ENCODE results near the gene ADAD2. TPM values are rescaled to one million over a fixed set of nuclear protein-coding genes. Genes with fewer than 3 reads are reported as not detected.
A peak's percentile ranks its signal among the peaks of the same experiment; 100 is the strongest.

Gene ADAD2
- total RNA-seq, 2 experiments from 2014 or later, result not detected

GRCh38 chr16:84161037-84161436, 29.9 kb upstream of the ADAD2 start:
- Mint-ChIP-seq H3K4me1 (no peaks in the 10 kb centered on the region), H3K27ac (no peak overlapping the region), H3K9me3 (no peaks in the 10 kb centered on the region), H3K4me3 (no peak overlapping the region), H3K27me3 (peaks cover 43% of the 10 kb centered on the region), H3K36me3 (ENCODE audit: low read depth) (no peaks in the 10 kb centered on the region)
- CTCF ChIA-PET, result interaction anchor here (0.7 to 1.5 kb wide), 2 partner anchors 26 to 887 kb away, joined by 3 to 7 read pairs; partner anchors contain the start of gene TAF1C
- DNase-seq, result no peak
- POLR2A ChIA-PET, result no interaction called here

GRCh38 chr16:84161801-84162200, 29.2 kb upstream of the ADAD2 start:
- peaks cover 42% of the 10 kb centered on the region for H3K27me3 Mint-ChIP-seq
- ChIA-PET CTCF (no interaction called here), POLR2A (no interaction called here)

GRCh38 chr16:84165746-84166145, 25.2 kb upstream of the ADAD2 start:
- H3K27me3 Mint-ChIP-seq, result peaks cover 31% of the 10 kb centered on the region
- no peaks in the 10 kb centered on the region for H3K36me3 Mint-ChIP-seq (ENCODE audit: low read depth)
- no peak overlapping the region for H3K4me3 Mint-ChIP-seq
- no peak overlapping the region for H3K27ac Mint-ChIP-seq
- POLR2A ChIA-PET, result no interaction called here
- no peaks in the 10 kb centered on the region for H3K4me1 Mint-ChIP-seq
- H3K9me3 Mint-ChIP-seq, result no peaks in the 10 kb centered on the region
- CTCF ChIA-PET, result interaction anchor here (0.8 to 2.2 kb wide), 2 partner anchors 12 to 21 kb away, joined by 3 to 11 read pairs; partner anchors contain the start of gene TAF1C
- DNase-seq, result no peak

More at GRCh38 chr16:84161801-84162200, 29.2 kb upstream of the ADAD2 start:
- H3K27ac Mint-ChIP-seq, result no peak overlapping the region
- no peak for DNase-seq
- no peaks in the 10 kb centered on the region for H3K4me1 Mint-ChIP-seq
- no peak overlapping the region for H3K4me3 Mint-ChIP-seq
- no peaks in the 10 kb centered on the region for H3K9me3 Mint-ChIP-seq
- H3K36me3 Mint-ChIP-seq (ENCODE audit: low read depth), result no peaks in the 10 kb centered on the region

DNA sequence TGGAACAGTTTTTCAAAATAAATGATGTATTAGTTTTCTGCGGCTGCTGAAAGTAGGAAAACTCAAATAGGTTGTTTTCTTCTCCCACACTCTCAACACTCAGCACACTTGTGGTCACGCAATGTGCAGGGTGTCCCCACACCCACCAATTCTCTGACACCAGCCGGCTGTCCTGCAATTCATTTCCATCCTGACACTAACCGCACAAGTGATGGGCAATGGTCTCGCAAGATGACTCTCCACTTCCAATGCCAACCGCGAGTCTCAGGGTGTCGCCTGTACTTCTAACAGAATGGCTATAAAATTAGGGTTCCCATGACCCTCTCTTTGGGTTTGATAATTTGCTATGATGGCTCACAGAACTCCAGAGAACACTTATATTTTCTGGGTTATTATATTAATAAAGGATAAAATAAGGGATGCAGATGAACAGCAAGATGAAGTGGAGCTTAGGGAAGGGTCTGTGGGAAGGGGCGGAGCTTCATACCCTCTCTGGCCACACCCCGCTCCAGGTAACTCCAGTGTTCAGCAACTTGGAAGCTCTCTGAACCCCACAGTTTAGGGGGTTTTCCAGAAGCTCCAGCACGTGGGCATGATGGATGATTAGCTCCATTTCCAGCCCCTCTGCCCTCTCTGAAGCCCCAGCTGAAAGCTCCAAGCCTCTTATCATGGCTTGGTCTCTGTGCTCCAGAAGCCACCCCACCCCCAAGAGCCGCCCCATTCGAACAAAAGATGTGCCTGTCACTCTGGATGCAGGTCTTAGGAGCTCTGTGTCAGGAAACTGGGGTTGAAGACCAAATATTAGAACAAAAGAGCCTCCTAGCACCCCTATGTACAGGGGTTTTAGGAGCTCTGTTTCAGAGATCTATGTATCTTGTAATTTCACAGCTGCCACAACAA, 23.9 kb upstream of the ADAD2 start:
- CTCF ChIA-PET, result interaction anchor here (0.6 to 2.2 kb wide), 6 partner anchors 12 to 352 kb away, joined by 3 to 11 read pairs (median 4); partner anchors contain the start of gene TAF1C
- Mint-ChIP-seq H3K27ac (no peak overlapping the region), H3K4me1 (no peaks in the 10 kb centered on the region), H3K36me3 (ENCODE audit: low read depth) (no peaks in the 10 kb centered on the region), H3K4me3 (no peak overlapping the region), H3K9me3 (no peaks in the 10 kb centered on the region), H3K27me3 (peaks cover 26% of the 10 kb centered on the region)
- DNase-seq, result no peak
- POLR2A ChIA-PET, result no interaction called here

GRCh38 chr16:84169765-84170310, 21.1 kb upstream of the ADAD2 start:
- no peaks in the 10 kb centered on the region for H3K9me3 Mint-ChIP-seq
- no peak overlapping the region for H3K4me3 Mint-ChIP-seq
- POLR2A ChIA-PET, result no interaction called here
- no peaks in the 10 kb centered on the region for H3K36me3 Mint-ChIP-seq (ENCODE audit: low read depth)
- DNase-seq, result no peak
- H3K4me1 Mint-ChIP-seq, result no peaks in the 10 kb centered on the region
- H3K27ac Mint-ChIP-seq, result no peak overlapping the region
- H3K27me3 Mint-ChIP-seq, result peaks cover 16% of the 10 kb centered on the region
- CTCF ChIA-PET, result interaction anchor here (2.4 kb wide), 1 partner anchor 17 kb away, joined by 13 read pairs; the partner anchor contains the start of gene TAF1C

DNA sequence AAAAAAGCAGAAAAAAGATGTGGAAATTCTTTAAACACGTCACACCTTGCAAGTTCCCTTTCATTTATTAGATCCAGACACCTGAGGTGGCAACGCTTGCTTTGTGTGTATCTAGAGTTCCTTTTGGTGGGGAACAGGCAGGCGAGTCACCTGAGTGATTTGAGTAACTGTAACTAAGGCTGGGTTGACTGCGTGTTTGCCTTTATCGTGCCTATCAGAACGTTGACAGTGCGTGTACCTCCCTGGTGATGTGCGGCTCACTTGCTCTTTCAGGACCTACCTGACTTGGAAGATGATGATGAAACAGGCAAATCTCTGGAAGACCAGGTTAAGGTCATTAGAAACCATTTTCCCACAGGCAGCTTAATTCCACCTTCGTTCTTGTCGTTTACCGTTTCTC, 16.6 kb upstream of the ADAD2 start:
- Mint-ChIP-seq H3K9me3 (no peaks in the 10 kb centered on the region), H3K27ac (no peak overlapping the region), H3K36me3 (ENCODE audit: low read depth) (no peaks in the 10 kb centered on the region), H3K4me1 (peaks cover 5% of the 10 kb centered on the region), H3K4me3 (no peak overlapping the region), H3K27me3 (peaks cover 9% of the 10 kb centered on the region)
- DNase-seq, result no peak
- POLR2A ChIA-PET, result no interaction called here
- CTCF ChIA-PET, result interaction anchor here (1.2 to 4.8 kb wide), 3 partner anchors 13 to 20 kb away, joined by 4 to 39 read pairs (median 4); partner anchors contain the start of gene TAF1C

- peak; percentile 73 for DNase-seq
- Mint-ChIP-seq H3K4me1 (peaks cover 5% of the 10 kb centered on the region), H3K4me3 (no peak overlapping the region), H3K27ac (no peak overlapping the region), H3K9me3 (no peaks in the 10 kb centered on the region), H3K36me3 (ENCODE audit: low read depth) (no peaks in the 10 kb centered on the region), H3K27me3 (peaks cover 3% of the 10 kb centered on the region)
- ChIA-PET POLR2A (no interaction called here), CTCF (interaction anchor here (0.6 to 4.8 kb wide), 6 partner anchors 12 to 826 kb away, joined by 3 to 39 read pairs (median 4); partner anchors contain the start of genes MBTPS1 and TAF1C)
These were observed 15.4 kb upstream of the ADAD2 start for GRCh38 chr16:84175350-84176081.

DNA sequence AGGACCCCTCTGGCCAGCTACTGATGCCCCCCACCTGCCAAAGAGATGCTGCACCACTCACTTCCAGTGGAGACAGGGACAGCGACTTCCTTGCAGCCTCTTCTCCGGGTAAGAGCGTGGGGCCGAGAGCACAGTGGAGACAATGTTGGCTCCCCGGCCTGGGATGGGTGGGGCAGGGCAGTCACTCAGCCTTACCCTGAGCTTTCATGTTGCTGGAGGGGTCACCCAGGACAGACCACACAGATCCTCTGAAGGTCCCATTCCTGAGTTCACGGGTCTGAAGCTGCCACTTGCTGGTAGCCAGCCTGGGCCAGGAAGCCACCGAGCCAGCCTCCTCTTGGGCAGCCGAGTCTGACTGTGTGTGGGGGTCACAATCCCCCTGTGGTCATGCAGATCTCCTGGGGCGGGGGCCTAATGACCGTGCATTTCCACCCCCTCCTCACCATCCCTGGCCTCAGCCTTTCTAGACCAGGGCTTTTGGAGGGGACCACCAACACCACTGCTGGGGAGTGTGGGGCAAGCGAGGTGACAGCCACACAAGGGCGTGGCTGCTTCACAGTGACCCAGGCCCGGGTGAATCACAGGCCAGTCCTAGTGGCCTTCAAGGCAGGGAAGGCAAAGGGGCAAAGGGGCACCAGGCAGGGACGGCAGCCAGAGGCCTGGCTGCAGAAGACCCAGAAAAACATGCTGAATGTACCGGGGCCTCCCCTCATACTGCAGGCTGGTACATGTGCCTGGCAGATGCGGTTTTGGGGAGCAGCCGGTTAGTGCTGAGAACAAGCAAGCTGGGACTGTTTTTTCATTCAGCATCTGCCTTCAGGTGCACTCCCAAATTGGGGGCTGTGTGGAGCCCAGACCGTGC, 14.5 kb upstream of the ADAD2 start:
- Mint-ChIP-seq H3K27me3 (peaks cover 3% of the 10 kb centered on the region), H3K27ac (no peak overlapping the region), H3K9me3 (no peaks in the 10 kb centered on the region), H3K4me1 (peaks cover 5% of the 10 kb centered on the region), H3K36me3 (ENCODE audit: low read depth) (peaks cover 3% of the 10 kb centered on the region), H3K4me3 (no peak overlapping the region)
- ChIA-PET CTCF (interaction anchor here (0.9 to 4.8 kb wide), 2 partner anchors 11 to 87 kb away, joined by 3 to 39 read pairs; partner anchors contain the start of gene TAF1C), POLR2A (no interaction called here)
- no peak for DNase-seq

- DNase-seq, result no peak
These were observed 13.2 kb upstream of the ADAD2 start for GRCh38 chr16:84177741-84178073.

DNA sequence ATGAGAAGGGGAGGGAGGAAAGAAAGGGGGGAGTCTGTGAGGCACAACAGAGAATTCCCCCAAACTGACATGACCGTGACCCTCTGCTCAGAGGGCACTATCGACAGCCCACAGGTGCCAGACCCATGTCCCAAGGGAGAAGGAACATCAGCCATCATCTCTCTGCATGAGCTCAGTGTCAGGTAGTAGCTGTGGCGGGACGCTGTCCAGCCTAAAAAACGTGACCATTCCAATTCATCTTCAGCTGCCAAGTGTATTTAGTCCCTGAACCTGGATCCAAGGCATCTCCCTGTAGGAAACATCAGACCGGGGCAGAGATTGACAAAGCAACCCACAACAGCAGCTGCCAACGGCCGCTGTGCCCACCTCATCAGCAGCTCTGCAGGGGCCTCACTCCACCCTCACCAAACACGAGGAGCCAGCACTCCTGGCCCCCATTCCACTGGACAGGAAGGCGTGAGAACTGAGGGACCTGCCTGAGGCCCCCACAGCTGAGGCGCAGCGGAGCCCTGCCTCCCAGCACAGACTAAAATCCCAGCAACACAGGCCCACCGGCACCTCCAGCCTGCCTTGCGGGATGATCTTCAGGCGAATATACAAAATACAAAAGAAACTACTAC, 12.7 kb upstream of the ADAD2 start:
- Mint-ChIP-seq H3K27me3 (peaks cover 3% of the 10 kb centered on the region), H3K4me3 (no peak overlapping the region), H3K36me3 (ENCODE audit: low read depth) (peaks cover 9% of the 10 kb centered on the region), H3K9me3 (no peaks in the 10 kb centered on the region), H3K27ac (no peak overlapping the region), H3K4me1 (peaks cover 5% of the 10 kb centered on the region)
- POLR2A ChIA-PET, result no interaction called here
- no peak for DNase-seq
- CTCF ChIA-PET, result interaction anchor here (0.9 to 4.8 kb wide), 4 partner anchors 9 to 94 kb away, joined by 3 to 39 read pairs (median 4); partner anchors contain the start of gene TAF1C

More at GRCh38 chr16:84177741-84178073, 13.2 kb upstream of the ADAD2 start:
- Mint-ChIP-seq H3K9me3 (no peaks in the 10 kb centered on the region), H3K4me1 (peaks cover 5% of the 10 kb centered on the region), H3K27me3 (peaks cover 3% of the 10 kb centered on the region), H3K4me3 (no peak overlapping the region), H3K27ac (no peak overlapping the region), H3K36me3 (ENCODE audit: low read depth) (peaks cover 4% of the 10 kb centered on the region)
- ChIA-PET CTCF (interaction anchor here (0.6 to 4.8 kb wide), 4 partner anchors 9 to 880 kb away, joined by 3 to 39 read pairs (median 4); partner anchors contain the start of gene TAF1C), POLR2A (no interaction called here)

- peaks cover 14% of the 10 kb centered on the region for H3K36me3 Mint-ChIP-seq (ENCODE audit: low read depth)
- H3K27ac Mint-ChIP-seq, result no peak overlapping the region
- peaks cover 5% of the 10 kb centered on the region for H3K4me1 Mint-ChIP-seq
- POLR2A ChIA-PET, result no interaction called here
- CTCF ChIA-PET, result interaction anchor here (1.0 to 4.8 kb wide), 3 partner anchors 8 to 94 kb away, joined by 3 to 39 read pairs (median 3); partner anchors contain the start of gene TAF1C
- no peak overlapping the region for H3K4me3 Mint-ChIP-seq
- no peak for DNase-seq
- peaks cover 3% of the 10 kb centered on the region for H3K27me3 Mint-ChIP-seq
- no peaks in the 10 kb centered on the region for H3K9me3 Mint-ChIP-seq
These were observed 11.9 kb upstream of the ADAD2 start for GRCh38 chr16:84178892-84179611.
